ENCODE results near the gene IQCF5. TPM values are rescaled to one million over a fixed set of nuclear protein-coding genes. Genes with fewer than 3 reads are reported as not detected.

IQCF5 gene
- total RNA-seq, 2 experiments from 2014 or later = not detected

GRCh38 chr3:51836606-51837005 lies 38.8 kb downstream of the IQCF5 start:
- ChIA-PET CTCF (ENCODE audit: unreplicated experiment) (no interaction called here), POLR2A (no interaction called here)
- Histone ChIP-seq H3K4me2 (ENCODE audit: low read length) (no peak overlapping the region), H2AFZ (ENCODE audit: low read length) (no peak overlapping the region), H4K20me1 (ENCODE audit: insufficient read depth, low read length) (no peaks in the 10 kb centered on the region), H3K79me2 (ENCODE audit: insufficient read depth, low read depth, low read length) (no peaks in the 10 kb centered on the region), H3K36me3 (ENCODE audit: insufficient read depth, low read length) (no peaks in the 10 kb centered on the region), H3K27ac (ENCODE audit: low read depth, low read length, poor library complexity, severe bottlenecking) (no peak overlapping the region), H3K9me2 (ENCODE audit: insufficient read depth, low read length) (no peaks in the 10 kb centered on the region), H3K9me3 (ENCODE audit: low read length) (no peaks in the 10 kb centered on the region), H3K4me1 (ENCODE audit: insufficient read depth, low read length, poor library complexity, severe bottlenecking) (no peaks in the 10 kb centered on the region), H3K4me3 (ENCODE audit: low read depth, low read length, poor library complexity, severe bottlenecking) (no peak overlapping the region)
- BruUV-seq (replicated peaks) = no TSS peak
- no peak for DNase-seq (ENCODE audit: low spot score)
- no peak for TF ChIP-seq EZH2phosphoT487 (IDR thresholded peaks at IDR 0.05; ENCODE audit: borderline replicate concordance, low read depth, low read length)
- no peak for TF ChIP-seq CTCF (conservative IDR thresholded peaks at IDR 0.05; ENCODE audit: low read length)
- intact Hi-C loops (cut with micrococcal nuclease; ENCODE audit: unreplicated experiment) = no loop called here

- H3K9me2 ChIP-seq (ENCODE audit: insufficient read depth, low read length) = no peaks in the 10 kb centered on the region
- BruUV-seq (replicated peaks) = no TSS peak
- H3K4me3 ChIP-seq (ENCODE audit: low read depth, low read length, poor library complexity, severe bottlenecking) = no peak overlapping the region
- intact Hi-C loops (cut with micrococcal nuclease; ENCODE audit: unreplicated experiment) = no loop called here
- H3K4me1 ChIP-seq (ENCODE audit: insufficient read depth, low read length, poor library complexity, severe bottlenecking) = no peaks in the 10 kb centered on the region
- no peak overlapping the region for H3K27ac ChIP-seq (ENCODE audit: low read depth, low read length, poor library complexity, severe bottlenecking)
- H3K79me2 ChIP-seq (ENCODE audit: insufficient read depth, low read depth, low read length) = no peaks in the 10 kb centered on the region
- ChIA-PET CTCF (ENCODE audit: unreplicated experiment) (no interaction called here), POLR2A (no interaction called here)
- TF ChIP-seq EZH2phosphoT487 (IDR thresholded peaks at IDR 0.05; ENCODE audit: borderline replicate concordance, low read depth, low read length) (no peak), CTCF (conservative IDR thresholded peaks at IDR 0.05; ENCODE audit: low read length) (no peak)
- no peak overlapping the region for H3K4me2 ChIP-seq (ENCODE audit: low read length)
- no peaks in the 10 kb centered on the region for H3K9me3 ChIP-seq (ENCODE audit: low read length)
- H2AFZ ChIP-seq (ENCODE audit: low read length) = no peak overlapping the region
- H3K36me3 ChIP-seq (ENCODE audit: insufficient read depth, low read length) = no peaks in the 10 kb centered on the region
- DNase-seq (ENCODE audit: low spot score) = no peak
- H4K20me1 ChIP-seq (ENCODE audit: insufficient read depth, low read length) = no peaks in the 10 kb centered on the region
These were observed 44.5 kb downstream of the IQCF5 start for GRCh38 chr3:51830836-51831385.

- Histone ChIP-seq H3K4me2 (ENCODE audit: low read length) (no peak overlapping the region), H3K4me1 (ENCODE audit: insufficient read depth, low read length, poor library complexity, severe bottlenecking) (no peaks in the 10 kb centered on the region), H4K20me1 (ENCODE audit: insufficient read depth, low read length) (no peaks in the 10 kb centered on the region), H2AFZ (ENCODE audit: low read length) (no peak overlapping the region), H3K9me2 (ENCODE audit: insufficient read depth, low read length) (no peaks in the 10 kb centered on the region), H3K9me3 (ENCODE audit: low read length) (no peaks in the 10 kb centered on the region), H3K27ac (ENCODE audit: low read depth, low read length, poor library complexity, severe bottlenecking) (no peak overlapping the region), H3K36me3 (ENCODE audit: insufficient read depth, low read length) (no peaks in the 10 kb centered on the region), H3K4me3 (ENCODE audit: low read depth, low read length, poor library complexity, severe bottlenecking) (no peak overlapping the region), H3K79me2 (ENCODE audit: insufficient read depth, low read depth, low read length) (no peaks in the 10 kb centered on the region)
- DNase-seq (ENCODE audit: low spot score) = no peak
- intact Hi-C loops (cut with micrococcal nuclease; ENCODE audit: unreplicated experiment) = no loop called here
- ChIA-PET CTCF (ENCODE audit: unreplicated experiment) (no interaction called here), POLR2A (no interaction called here)
- BruUV-seq (replicated peaks) = no TSS peak
- TF ChIP-seq EZH2phosphoT487 (IDR thresholded peaks at IDR 0.05; ENCODE audit: borderline replicate concordance, low read depth, low read length) (no peak), CTCF (conservative IDR thresholded peaks at IDR 0.05; ENCODE audit: low read length) (no peak)
These were observed 45.1 kb downstream of the IQCF5 start for GRCh38 chr3:51830345-51830744.

Measured in OCI-LY7 (cell line).